ENCODE results near the gene OPN1SW. TPM values are rescaled to one million over a fixed set of nuclear protein-coding genes. Genes with fewer than 3 reads are reported as not detected.

The OPN1SW gene
- total and polyA plus RNA-seq, 9 of the 15 experiments (the other 6 are each of a cell fraction or from before 2014, with no cell fraction given) = 0.84 to 1.0 TPM; not detected in 7

GRCh38 chr7:128791121-128791971 lies 15.8 kb upstream of the OPN1SW start, which contains the start of gene CCDC136 (continued):
- TF ChIP-seq NFE2 (IDR thresholded peaks at IDR 0.05; ENCODE audit: low read depth) (no peak), MAFF (IDR thresholded peaks at IDR 0.05; ENCODE audit: low read length) (no peak), ZZZ3 (IDR thresholded peaks at IDR 0.05) (no peak), THRB (CRISPR knock-in tag; conservative IDR thresholded peaks at IDR 0.05) (no peak), ZFP1 (CRISPR knock-in tag; IDR thresholded peaks at IDR 0.05) (no peak), MAZ (CRISPR knock-in tag; conservative IDR thresholded peaks at IDR 0.05 in 1 of 2, IDR thresholded peaks at IDR 0.05 in 1 of 2) (peak; percentile 70 to 87), ZBTB8A (IDR thresholded peaks at IDR 0.05; ENCODE audit: partially characterized antibody) (no peak)
- TF ChIP-seq, protein P1, sequence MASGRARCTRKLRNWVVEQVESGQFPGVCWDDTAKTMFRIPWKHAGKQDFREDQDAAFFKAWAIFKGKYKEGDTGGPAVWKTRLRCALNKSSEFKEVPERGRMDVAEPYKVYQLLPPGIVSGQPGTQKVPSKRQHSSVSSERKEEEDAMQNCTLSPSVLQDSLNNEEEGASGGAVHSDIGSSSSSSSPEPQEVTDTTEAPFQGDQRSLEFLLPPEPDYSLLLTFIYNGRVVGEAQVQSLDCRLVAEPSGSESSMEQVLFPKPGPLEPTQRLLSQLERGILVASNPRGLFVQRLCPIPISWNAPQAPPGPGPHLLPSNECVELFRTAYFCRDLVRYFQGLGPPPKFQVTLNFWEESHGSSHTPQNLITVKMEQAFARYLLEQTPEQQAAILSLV (tag; IDR thresholded peaks at IDR 0.05) = no peak

Measured in K562 (cell line).